Measurements from ENCODE around the gene FAM151A. TPM values are rescaled to one million over a fixed set of nuclear protein-coding genes. Genes with fewer than 3 reads are reported as not detected.

Gene FAM151A
- total and polyA plus RNA-seq, 2 of the 13 experiments (the other 11 are each of a cell fraction or from before 2014, with no cell fraction given) = 0.29 to 3.6 TPM

DNA sequence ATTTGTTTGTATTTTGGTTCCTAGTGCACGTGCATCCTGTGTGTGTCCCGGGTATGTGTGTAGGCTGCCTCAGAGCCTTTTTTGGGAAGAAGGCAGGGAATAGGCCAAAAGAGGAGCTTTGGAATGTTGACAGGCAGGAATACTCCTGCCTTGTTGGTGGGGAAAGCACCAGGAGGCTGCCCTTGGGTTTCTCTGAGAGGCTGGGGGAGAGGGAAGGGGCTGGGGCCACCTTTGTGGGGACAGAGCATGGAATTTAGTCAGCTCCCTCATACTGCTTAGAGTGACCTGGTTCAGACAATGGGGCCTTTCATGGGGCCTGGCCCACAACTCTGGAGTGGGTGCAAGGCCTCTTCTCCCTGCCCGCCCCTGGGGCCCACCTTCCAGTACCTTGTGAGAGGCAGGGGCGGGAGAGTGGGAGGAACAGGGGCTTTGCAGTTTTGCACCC, 44.0 kb downstream of the FAM151A start (continued):
- no peak for TF ChIP-seq NAIF1 (CRISPR knock-in tag; IDR thresholded peaks at IDR 0.05; ENCODE audit: borderline replicate concordance)
- no peak for TF ChIP-seq NFYB (CRISPR knock-in tag; IDR thresholded peaks at IDR 0.05)
- 0 out of 2 replicates have a peak, but pooled peaks have one; percentile 10 for TF ChIP-seq ZSCAN22 (CRISPR knock-in tag; IDR thresholded peaks at IDR 0.05)
- TF ChIP-seq ZNF337 (CRISPR knock-in tag; IDR thresholded peaks at IDR 0.05; ENCODE audit: borderline replicate concordance, low read depth) = no peak
- no peak for TF ChIP-seq ZFP82 (CRISPR knock-in tag; IDR thresholded peaks at IDR 0.05; ENCODE audit: borderline replicate concordance)
- TF ChIP-seq KLF15 (CRISPR knock-in tag; IDR thresholded peaks at IDR 0.05; ENCODE audit: borderline replicate concordance) = no peak
- TF ChIP-seq ZNF552 (CRISPR knock-in tag; IDR thresholded peaks at IDR 0.05; ENCODE audit: borderline replicate concordance) = no peak
- TF ChIP-seq ZNF124 (CRISPR knock-in tag; IDR thresholded peaks at IDR 0.05) = no peak
- TF ChIP-seq, protein P1, sequence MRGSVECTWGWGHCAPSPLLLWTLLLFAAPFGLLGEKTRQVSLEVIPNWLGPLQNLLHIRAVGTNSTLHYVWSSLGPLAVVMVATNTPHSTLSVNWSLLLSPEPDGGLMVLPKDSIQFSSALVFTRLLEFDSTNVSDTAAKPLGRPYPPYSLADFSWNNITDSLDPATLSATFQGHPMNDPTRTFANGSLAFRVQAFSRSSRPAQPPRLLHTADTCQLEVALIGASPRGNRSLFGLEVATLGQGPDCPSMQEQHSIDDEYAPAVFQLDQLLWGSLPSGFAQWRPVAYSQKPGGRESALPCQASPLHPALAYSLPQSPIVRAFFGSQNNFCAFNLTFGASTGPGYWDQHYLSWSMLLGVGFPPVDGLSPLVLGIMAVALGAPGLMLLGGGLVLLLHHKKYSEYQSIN (CRISPR knock-in tag; IDR thresholded peaks at IDR 0.05; ENCODE audit: borderline replicate concordance) = no peak
- TF ChIP-seq DMAP1 (CRISPR knock-in tag; IDR thresholded peaks at IDR 0.05) = no peak
- no peak for TF ChIP-seq POGZ (CRISPR knock-in tag; IDR thresholded peaks at IDR 0.05)
- TF ChIP-seq, protein P2, sequence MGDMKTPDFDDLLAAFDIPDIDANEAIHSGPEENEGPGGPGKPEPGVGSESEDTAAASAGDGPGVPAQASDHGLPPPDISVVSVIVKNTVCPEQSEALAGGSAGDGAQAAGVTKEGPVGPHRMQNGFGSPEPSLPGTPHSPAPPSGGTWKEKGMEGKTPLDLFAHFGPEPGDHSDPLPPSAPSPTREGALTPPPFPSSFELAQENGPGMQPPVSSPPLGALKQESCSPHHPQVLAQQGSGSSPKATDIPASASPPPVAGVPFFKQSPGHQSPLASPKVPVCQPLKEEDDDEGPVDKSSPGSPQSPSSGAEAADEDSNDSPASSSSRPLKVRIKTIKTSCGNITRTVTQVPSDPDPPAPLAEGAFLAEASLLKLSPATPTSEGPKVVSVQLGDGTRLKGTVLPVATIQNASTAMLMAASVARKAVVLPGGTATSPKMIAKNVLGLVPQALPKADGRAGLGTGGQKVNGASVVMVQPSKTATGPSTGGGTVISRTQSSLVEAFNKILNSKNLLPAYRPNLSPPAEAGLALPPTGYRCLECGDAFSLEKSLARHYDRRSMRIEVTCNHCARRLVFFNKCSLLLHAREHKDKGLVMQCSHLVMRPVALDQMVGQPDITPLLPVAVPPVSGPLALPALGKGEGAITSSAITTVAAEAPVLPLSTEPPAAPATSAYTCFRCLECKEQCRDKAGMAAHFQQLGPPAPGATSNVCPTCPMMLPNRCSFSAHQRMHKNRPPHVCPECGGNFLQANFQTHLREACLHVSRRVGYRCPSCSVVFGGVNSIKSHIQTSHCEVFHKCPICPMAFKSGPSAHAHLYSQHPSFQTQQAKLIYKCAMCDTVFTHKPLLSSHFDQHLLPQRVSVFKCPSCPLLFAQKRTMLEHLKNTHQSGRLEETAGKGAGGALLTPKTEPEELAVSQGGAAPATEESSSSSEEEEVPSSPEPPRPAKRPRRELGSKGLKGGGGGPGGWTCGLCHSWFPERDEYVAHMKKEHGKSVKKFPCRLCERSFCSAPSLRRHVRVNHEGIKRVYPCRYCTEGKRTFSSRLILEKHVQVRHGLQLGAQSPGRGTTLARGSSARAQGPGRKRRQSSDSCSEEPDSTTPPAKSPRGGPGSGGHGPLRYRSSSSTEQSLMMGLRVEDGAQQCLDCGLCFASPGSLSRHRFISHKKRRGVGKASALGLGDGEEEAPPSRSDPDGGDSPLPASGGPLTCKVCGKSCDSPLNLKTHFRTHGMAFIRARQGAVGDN (CRISPR knock-in tag; IDR thresholded peaks at IDR 0.05) = peak; percentile 56
- TF ChIP-seq HIVEP1 (CRISPR knock-in tag; IDR thresholded peaks at IDR 0.05) = no peak
- TF ChIP-seq FOXJ3 (CRISPR knock-in tag; IDR thresholded peaks at IDR 0.05; ENCODE audit: borderline replicate concordance) = no peak
- TF ChIP-seq THYN1 (CRISPR knock-in tag; IDR thresholded peaks at IDR 0.05; ENCODE audit: borderline replicate concordance, low read depth) = no peak
- no peak for TF ChIP-seq ZNF550 (CRISPR knock-in tag; IDR thresholded peaks at IDR 0.05; ENCODE audit: borderline replicate concordance)
- TF ChIP-seq NRL (CRISPR knock-in tag; IDR thresholded peaks at IDR 0.05; ENCODE audit: borderline replicate concordance) = no peak
- no peak for TF ChIP-seq NFE2L2 (IDR thresholded peaks at IDR 0.05; ENCODE audit: low read length)
- TF ChIP-seq, protein P3, sequence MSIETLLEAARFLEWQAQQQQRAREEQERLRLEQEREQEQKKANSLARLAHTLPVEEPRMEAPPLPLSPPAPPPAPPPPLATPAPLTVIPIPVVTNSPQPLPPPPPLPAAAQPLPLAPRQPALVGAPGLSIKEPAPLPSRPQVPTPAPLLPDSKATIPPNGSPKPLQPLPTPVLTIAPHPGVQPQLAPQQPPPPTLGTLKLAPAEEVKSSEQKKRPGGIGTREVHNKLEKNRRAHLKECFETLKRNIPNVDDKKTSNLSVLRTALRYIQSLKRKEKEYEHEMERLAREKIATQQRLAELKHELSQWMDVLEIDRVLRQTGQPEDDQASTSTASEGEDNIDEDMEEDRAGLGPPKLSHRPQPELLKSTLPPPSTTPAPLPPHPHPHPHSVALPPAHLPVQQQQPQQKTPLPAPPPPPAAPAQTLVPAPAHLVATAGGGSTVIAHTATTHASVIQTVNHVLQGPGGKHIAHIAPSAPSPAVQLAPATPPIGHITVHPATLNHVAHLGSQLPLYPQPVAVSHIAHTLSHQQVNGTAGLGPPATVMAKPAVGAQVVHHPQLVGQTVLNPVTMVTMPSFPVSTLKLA (IDR thresholded peaks at IDR 0.05) = no peak
- no peak for TF ChIP-seq ZNF10 (CRISPR knock-in tag; IDR thresholded peaks at IDR 0.05; ENCODE audit: borderline replicate concordance, low read depth)
- no peak for TF ChIP-seq ATF7 (IDR thresholded peaks at IDR 0.05)
- TF ChIP-seq ATF7 (CRISPR knock-in tag; IDR thresholded peaks at IDR 0.05) = no peak
- TF ChIP-seq REXO4 (CRISPR knock-in tag; IDR thresholded peaks at IDR 0.05; ENCODE audit: borderline replicate concordance) = no peak
- no peak for TF ChIP-seq TCF12 (IDR thresholded peaks at IDR 0.05)
- TF ChIP-seq TCF12 (CRISPR knock-in tag; IDR thresholded peaks at IDR 0.05) = no peak

Measured in HepG2 (cell line).